ENCODE results near the gene ERVV-1.
"Not testable (repeated sequence)": the region's sequence is repeated elsewhere in the genome, so short reads cannot be mapped to it uniquely, and the experiment has no call there.

ERVV-1 gene

DNA sequence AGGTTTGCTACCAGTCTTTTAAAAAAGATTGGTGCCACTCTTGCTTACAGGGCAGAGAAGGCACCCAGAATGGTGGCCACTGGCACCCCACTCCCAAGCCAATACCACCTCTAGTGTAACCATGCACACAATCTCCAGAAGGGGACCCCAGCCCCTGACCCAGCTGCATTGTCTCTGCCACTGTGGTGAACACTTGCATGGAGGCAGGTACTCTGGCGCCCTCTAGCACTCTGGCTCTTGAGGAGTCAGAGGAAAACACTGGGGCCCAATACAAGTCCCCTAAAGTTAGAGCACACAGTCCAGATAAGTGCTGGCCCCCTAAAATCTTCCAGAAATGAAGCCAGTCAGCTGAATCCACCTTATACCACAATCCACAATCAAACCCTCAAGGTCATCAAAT lies 6.0 kb downstream of the ERVV-1 start:
- Histone ChIP-seq H3K27me3 (ENCODE audit: insufficient read depth, poor library complexity, severe bottlenecking) (no peaks in the 10 kb centered on the region), H3K27ac (replicated peaks) (no peak overlapping the region), H3K4me3 (replicated peaks; ENCODE audit: insufficient read depth, low read length) (no peak overlapping the region)
- TF ChIP-seq GABPA (IDR thresholded peaks at IDR 0.05; ENCODE audit: low read depth): no peak
- no peak for TF ChIP-seq SPI1 (IDR thresholded peaks at IDR 0.05; ENCODE audit: borderline replicate concordance, low read depth)
- TF ChIP-seq, protein P1, sequence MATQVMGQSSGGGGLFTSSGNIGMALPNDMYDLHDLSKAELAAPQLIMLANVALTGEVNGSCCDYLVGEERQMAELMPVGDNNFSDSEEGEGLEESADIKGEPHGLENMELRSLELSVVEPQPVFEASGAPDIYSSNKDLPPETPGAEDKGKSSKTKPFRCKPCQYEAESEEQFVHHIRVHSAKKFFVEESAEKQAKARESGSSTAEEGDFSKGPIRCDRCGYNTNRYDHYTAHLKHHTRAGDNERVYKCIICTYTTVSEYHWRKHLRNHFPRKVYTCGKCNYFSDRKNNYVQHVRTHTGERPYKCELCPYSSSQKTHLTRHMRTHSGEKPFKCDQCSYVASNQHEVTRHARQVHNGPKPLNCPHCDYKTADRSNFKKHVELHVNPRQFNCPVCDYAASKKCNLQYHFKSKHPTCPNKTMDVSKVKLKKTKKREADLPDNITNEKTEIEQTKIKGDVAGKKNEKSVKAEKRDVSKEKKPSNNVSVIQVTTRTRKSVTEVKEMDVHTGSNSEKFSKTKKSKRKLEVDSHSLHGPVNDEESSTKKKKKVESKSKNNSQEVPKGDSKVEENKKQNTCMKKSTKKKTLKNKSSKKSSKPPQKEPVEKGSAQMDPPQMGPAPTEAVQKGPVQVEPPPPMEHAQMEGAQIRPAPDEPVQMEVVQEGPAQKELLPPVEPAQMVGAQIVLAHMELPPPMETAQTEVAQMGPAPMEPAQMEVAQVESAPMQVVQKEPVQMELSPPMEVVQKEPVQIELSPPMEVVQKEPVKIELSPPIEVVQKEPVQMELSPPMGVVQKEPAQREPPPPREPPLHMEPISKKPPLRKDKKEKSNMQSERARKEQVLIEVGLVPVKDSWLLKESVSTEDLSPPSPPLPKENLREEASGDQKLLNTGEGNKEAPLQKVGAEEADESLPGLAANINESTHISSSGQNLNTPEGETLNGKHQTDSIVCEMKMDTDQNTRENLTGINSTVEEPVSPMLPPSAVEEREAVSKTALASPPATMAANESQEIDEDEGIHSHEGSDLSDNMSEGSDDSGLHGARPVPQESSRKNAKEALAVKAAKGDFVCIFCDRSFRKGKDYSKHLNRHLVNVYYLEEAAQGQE (IDR thresholded peaks at IDR 0.05; ENCODE audit: insufficient replicate concordance, low read depth): no peak
- DNase-seq (ENCODE audit: low read depth in 1 of 2, low spot score in 1 of 2): peak in 1 of 2 experiments; percentile 34

DNA sequence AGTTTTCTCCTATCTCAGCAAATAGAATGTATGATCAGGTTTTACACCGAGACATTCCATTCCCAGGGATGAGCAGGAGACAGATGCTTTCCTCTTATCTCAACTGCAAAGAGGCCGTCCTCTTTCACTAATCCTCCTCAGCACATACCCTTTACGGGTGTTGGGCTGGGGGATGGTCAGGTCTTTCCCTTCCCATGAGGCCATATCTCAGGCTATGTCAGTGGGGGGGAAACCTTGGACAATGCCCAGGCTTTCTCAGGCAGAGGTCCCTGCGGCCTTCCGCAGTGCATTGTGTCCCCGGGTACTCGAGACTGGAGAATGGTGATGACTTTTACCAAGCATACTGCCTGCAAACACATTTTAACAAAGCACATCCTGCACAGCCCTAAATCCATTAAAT lies 14.6 kb downstream of the ERVV-1 start:
- H3K4me3 ChIP-seq (replicated peaks; ENCODE audit: insufficient read depth, low read length); H3K27ac ChIP-seq (replicated peaks); H3K27me3 ChIP-seq (ENCODE audit: insufficient read depth, poor library complexity, severe bottlenecking); DNase-seq (ENCODE audit: low read depth in 1 of 2, low spot score in 1 of 2): not testable (repeated sequence)

DNA sequence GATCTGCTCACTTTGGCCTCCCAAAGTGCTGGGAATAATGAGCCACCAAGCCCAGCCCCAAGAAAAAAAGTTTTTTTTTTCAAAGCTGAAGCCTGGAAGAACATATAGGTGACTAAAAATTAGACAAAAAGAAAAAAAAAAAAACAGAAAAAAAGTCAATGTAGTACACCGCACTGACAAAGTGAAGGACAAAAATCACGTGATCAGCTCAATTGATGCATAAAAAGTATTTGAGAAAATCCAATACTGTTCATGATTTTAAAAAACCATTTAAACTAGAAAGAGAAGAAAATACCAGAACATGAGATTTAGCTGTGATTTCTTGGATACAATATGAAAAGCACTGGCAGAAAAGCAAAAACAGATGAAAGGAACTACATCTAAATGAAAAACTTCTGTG lies 20.3 kb downstream of the ERVV-1 start:
- TF ChIP-seq POLR2AphosphoS5 (IDR thresholded peaks at IDR 0.05; ENCODE audit: low read depth) (no peak), SPI1 (IDR thresholded peaks at IDR 0.05; ENCODE audit: borderline replicate concordance, low read depth) (no peak), GABPA (IDR thresholded peaks at IDR 0.05; ENCODE audit: low read depth) (no peak)
- TF ChIP-seq, protein P1 (IDR thresholded peaks at IDR 0.05; ENCODE audit: insufficient replicate concordance, low read depth): no peak
- TF ChIP-seq, protein P2, sequence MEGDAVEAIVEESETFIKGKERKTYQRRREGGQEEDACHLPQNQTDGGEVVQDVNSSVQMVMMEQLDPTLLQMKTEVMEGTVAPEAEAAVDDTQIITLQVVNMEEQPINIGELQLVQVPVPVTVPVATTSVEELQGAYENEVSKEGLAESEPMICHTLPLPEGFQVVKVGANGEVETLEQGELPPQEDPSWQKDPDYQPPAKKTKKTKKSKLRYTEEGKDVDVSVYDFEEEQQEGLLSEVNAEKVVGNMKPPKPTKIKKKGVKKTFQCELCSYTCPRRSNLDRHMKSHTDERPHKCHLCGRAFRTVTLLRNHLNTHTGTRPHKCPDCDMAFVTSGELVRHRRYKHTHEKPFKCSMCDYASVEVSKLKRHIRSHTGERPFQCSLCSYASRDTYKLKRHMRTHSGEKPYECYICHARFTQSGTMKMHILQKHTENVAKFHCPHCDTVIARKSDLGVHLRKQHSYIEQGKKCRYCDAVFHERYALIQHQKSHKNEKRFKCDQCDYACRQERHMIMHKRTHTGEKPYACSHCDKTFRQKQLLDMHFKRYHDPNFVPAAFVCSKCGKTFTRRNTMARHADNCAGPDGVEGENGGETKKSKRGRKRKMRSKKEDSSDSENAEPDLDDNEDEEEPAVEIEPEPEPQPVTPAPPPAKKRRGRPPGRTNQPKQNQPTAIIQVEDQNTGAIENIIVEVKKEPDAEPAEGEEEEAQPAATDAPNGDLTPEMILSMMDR (IDR thresholded peaks at IDR 0.05; ENCODE audit: insufficient read depth, low read length): no peak
- no peak overlapping the region for H3K27ac ChIP-seq (replicated peaks)
- no peak for DNase-seq (ENCODE audit: low read depth in 1 of 2, low spot score in 1 of 2)

DNA sequence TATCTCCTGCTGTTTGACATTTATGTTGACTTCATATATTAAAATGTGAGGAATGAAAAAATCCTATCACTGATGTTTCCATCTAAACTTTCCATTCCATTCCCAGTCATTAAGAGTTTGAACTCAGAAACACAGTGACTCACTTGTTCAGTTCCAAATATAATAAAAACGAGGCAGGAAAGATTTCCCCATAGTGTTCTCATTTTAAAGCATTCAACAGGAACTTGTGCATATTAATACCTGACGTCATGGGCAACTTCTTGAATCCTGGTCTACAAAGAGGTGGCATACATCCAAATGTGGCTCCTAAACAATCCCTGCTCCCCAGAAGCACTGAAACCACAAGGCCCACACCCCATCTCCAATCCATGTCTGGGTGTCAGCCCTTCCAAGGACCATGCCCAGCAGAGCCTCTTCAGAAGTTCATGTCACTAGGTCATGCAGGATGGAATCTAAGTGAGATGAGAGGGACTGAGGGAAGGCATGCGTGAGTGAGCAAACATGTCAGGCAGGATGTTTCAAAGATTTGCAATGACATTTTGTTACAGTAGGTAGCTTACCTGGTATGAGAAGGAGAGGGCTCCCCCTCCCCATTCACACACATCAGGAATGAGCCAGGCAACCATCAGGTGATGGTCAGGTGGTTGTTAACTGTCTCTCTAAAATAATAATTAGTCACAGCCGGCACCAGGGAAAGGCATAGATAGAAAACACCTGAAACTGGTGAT lies 21.4 kb downstream of the ERVV-1 start:
- DNase-seq (ENCODE audit: low read depth in 1 of 2, low spot score in 1 of 2): no peak
- Histone ChIP-seq H3K4me3 (replicated peaks; ENCODE audit: insufficient read depth, low read length) (no peak overlapping the region), H3K27ac (replicated peaks) (no peak overlapping the region), H3K27me3 (ENCODE audit: insufficient read depth, poor library complexity, severe bottlenecking) (no peaks in the 10 kb centered on the region)
- TF ChIP-seq, protein P1 (IDR thresholded peaks at IDR 0.05; ENCODE audit: insufficient replicate concordance, low read depth): no peak
- TF ChIP-seq, protein P2 (IDR thresholded peaks at IDR 0.05; ENCODE audit: insufficient read depth, low read length): no peak
- TF ChIP-seq SPI1 (IDR thresholded peaks at IDR 0.05; ENCODE audit: borderline replicate concordance, low read depth) (no peak), GABPA (IDR thresholded peaks at IDR 0.05; ENCODE audit: low read depth) (no peak), POLR2AphosphoS5 (IDR thresholded peaks at IDR 0.05; ENCODE audit: low read depth) (no peak)

More for the DNA sequence above, 20.3 kb downstream of the ERVV-1 start:
- Histone ChIP-seq H3K4me3 (replicated peaks; ENCODE audit: insufficient read depth, low read length) (no peak overlapping the region), H3K27me3 (ENCODE audit: insufficient read depth, poor library complexity, severe bottlenecking) (no peaks in the 10 kb centered on the region)
